C1 segment of cervical spinal cord (tissue), 14 donors: ENCODE measurements around the gene PAQR9.

Source experiments
- DNase-seq, 14 donors: peaks; one replicate each; lab custom pipeline; 2025; lab: John Stamatoyannopoulos, UW

Gene PAQR9

GRCh38 chr3:142916605-142917004 is 46.9 kb downstream of the PAQR9 start:
- no peak for DNase-seq

- no peak for DNase-seq
Measured at GRCh38 chr3:142915636-142916035, 47.8 kb downstream of the PAQR9 start.

- DNase-seq: no peak
Measured at GRCh38 chr3:142914286-142914811, 49.1 kb downstream of the PAQR9 start.

- DNase-seq: no peak
Measured at GRCh38 chr3:142913432-142913831, 50.0 kb downstream of the PAQR9 start.

GRCh38 chr3:142912402-142913172 is 50.9 kb downstream of the PAQR9 start:
- no peak for DNase-seq
